HCT116 (cell line): ENCODE results near the gene CPEB2. TPM values are rescaled to one million over a fixed set of nuclear protein-coding genes. Genes with fewer than 3 reads are reported as not detected.

Source experiments
- ATAC-seq: fragments of 200-7000 bp; cut with Tn5 transposase; 2 replicates; pipeline ENCODE4 v1.9.1; 2020; ENCODE audit warnings: mild to moderate bottlenecking, moderate library complexity
- BruUV-seq: library from RNA; stranded (reverse); fragments of 400-500 nt; replicated peaks from 2 replicates; lab custom pipeline; 2021; lab: Mats Ljungman, UMichigan
- CTCF ChIA-PET: fragments of 300-600 bp; sonication (Branson Sonifier 250); formaldehyde crosslinking; loops from one replicate; lab custom pipeline; 2021; ENCODE audit warnings: antibody characterized with exemption; lab: Charles Lee
- POLR2A ChIA-PET: fragments of 300-600, 350-600 bp; sonication (Branson Sonifier 250); formaldehyde crosslinking; loops from one replicate; lab custom pipeline; 2021; ENCODE audit warnings: antibody characterized with exemption; lab: Charles Lee
- RAD21 ChIA-PET, 2 experiments: fragments of 300-600 bp; sonication (Branson Sonifier 250); formaldehyde crosslinking; loops; one replicate each; lab custom pipeline; 2023; ENCODE audit warnings: low total read pairs in 2 of 2; ENCODE audit not compliant: uncharacterized antibody in 2 of 2, unreplicated experiment in 2 of 2, low non-redundant PET in 1 of 2; lab: Charles Lee
- DNase-seq: peaks from one replicate; pipeline ENCODE4 v3.0.0-alpha.2; 2010; ENCODE audit warnings: low read depth, low spot score
- H2AFZ ChIP-seq: fragments of 200-600 bp; shearing (Covaris generic), sonication (generic); 2 replicates; pipeline ENCODE4 v1.6.1; 2017; ENCODE audit warnings: low read depth, mixed run types, mixed read lengths, antibody characterized with exemption, low read length; ENCODE audit not compliant: poor library complexity, severe bottlenecking
- H3K27ac ChIP-seq: 2 replicates; pipeline ENCODE4 v1.5.1; 2012; ENCODE audit warnings: low read depth, low read length
- H3K27me3 ChIP-seq: fragments of 200-600 bp; sonication (generic); 2 replicates; pipeline ENCODE4 v1.6.1; 2016; ENCODE audit warnings: mixed run types, low read length, mixed read lengths; ENCODE audit not compliant: insufficient read depth
- H3K36me3 ChIP-seq, 2 experiments: fragments of 200-500 bp in 1 of 2; fragments of 200-600 bp in 1 of 2; sonication (Bioruptor generic) in 1 of 2; sonication (generic) in 1 of 2; 2 replicates each; pipeline versions ENCODE4 v1.5.1 to v1.6.1; 2014 to 2016; ENCODE audit warnings: low read length in 2 of 2, inconsistent platforms in 1 of 2, mixed read lengths in 1 of 2, mixed run types in 1 of 2; ENCODE audit not compliant: insufficient read depth in 2 of 2, control insufficient read depth in 1 of 2
- H3K4me1 ChIP-seq, 2 experiments: fragments of 200-600 bp in 1 of 2; sonication (generic) in 1 of 2; 2 replicates each; pipeline versions ENCODE4 v1.5.1 to v1.6.1; 2012 to 2017; ENCODE audit warnings: low read length in 2 of 2, inconsistent platforms in 1 of 2, mild to moderate bottlenecking in 1 of 2, mixed read lengths in 1 of 2, mixed run types in 1 of 2, moderate library complexity in 1 of 2; ENCODE audit not compliant: insufficient read depth in 2 of 2, control insufficient read depth in 1 of 2
- H3K4me2 ChIP-seq: fragments of 200-600 bp; sonication (generic); 2 replicates; pipeline ENCODE4 v1.6.1; 2017; ENCODE audit warnings: mixed run types, low read length, mixed read lengths
- H3K4me3 ChIP-seq, 2 experiments: fragments of 200-600 bp in 1 of 2; sonication (generic) in 1 of 2; replicated peaks in 1 of 2; 2 replicates each; pipeline ENCODE4 v1.5.1; 2011 to 2016; ENCODE audit warnings: low read length in 2 of 2, control low read depth in 1 of 2, low read depth in 1 of 2, mild to moderate bottlenecking in 1 of 2, mixed read lengths in 1 of 2, mixed run types in 1 of 2
- H3K79me2 ChIP-seq: fragments of 200-600 bp; sonication (generic); 2 replicates; pipeline ENCODE4 v1.6.1; 2017; ENCODE audit warnings: mild to moderate bottlenecking, mixed run types, low read length, moderate library complexity, mixed read lengths; ENCODE audit not compliant: insufficient read depth
- H3K9ac ChIP-seq: fragments of 200-600 bp; sonication (generic); 2 replicates; pipeline ENCODE4 v1.6.1; 2016; ENCODE audit warnings: low read length, mixed read lengths
- H3K9me2 ChIP-seq: fragments of 200-600 bp; sonication (generic), shearing (Covaris generic); 2 replicates; pipeline ENCODE4 v1.6.1; 2017; ENCODE audit warnings: mixed run types, mild to moderate bottlenecking, moderate library complexity; ENCODE audit not compliant: insufficient read depth
- H3K9me3 ChIP-seq, 2 experiments: fragments of 200-500 bp in 1 of 2; fragments of 200-600 bp in 1 of 2; sonication (Bioruptor generic) in 1 of 2; sonication (generic) in 1 of 2; 2 replicates each; pipeline ENCODE4 v1.6.1; 2014 to 2017; ENCODE audit warnings: low read length in 2 of 2, mixed read lengths in 2 of 2, inconsistent platforms in 1 of 2, low read depth in 1 of 2, mild to moderate bottlenecking in 1 of 2, mixed run types in 1 of 2, moderate library complexity in 1 of 2; ENCODE audit not compliant: control insufficient read depth in 1 of 2, insufficient read depth in 1 of 2
- H4K20me1 ChIP-seq: fragments of 200-600 bp; sonication (generic), shearing (Covaris generic); 2 replicates; pipeline ENCODE4 v1.6.1; 2017; ENCODE audit warnings: mixed run types, mild to moderate bottlenecking, moderate library complexity; ENCODE audit not compliant: insufficient read depth
- EGR1 ChIP-seq: IDR thresholded peaks from 2 replicates; pipeline ENCODE4 v1.6.1; 2012; ENCODE audit warnings: low read depth
- EZH2 ChIP-seq: fragments of 200-600 bp; sonication (generic); IDR thresholded peaks from 2 replicates; pipeline ENCODE4 v1.6.1; 2017; ENCODE audit warnings: antibody characterized with exemption, mixed run types
- JUND ChIP-seq: IDR thresholded peaks from 2 replicates; pipeline ENCODE4 v1.6.1; 2012
- POLR2AphosphoS5 ChIP-seq: IDR thresholded peaks from 2 replicates; pipeline ENCODE4 v1.6.1; 2011; ENCODE audit warnings: mild to moderate bottlenecking, low read depth, low read length, moderate library complexity
- SRF ChIP-seq: IDR thresholded peaks from 2 replicates; pipeline ENCODE4 v1.6.1; 2012; ENCODE audit warnings: low read depth
- TCF7L2 ChIP-seq: IDR thresholded peaks from 2 replicates; pipeline ENCODE4 v1.7.0; 2011; ENCODE audit warnings: borderline replicate concordance, inconsistent platforms; ENCODE audit not compliant: insufficient read depth, insufficient read length; ENCODE audit errors: extremely low read depth
- YY1 ChIP-seq: IDR thresholded peaks from 2 replicates; pipeline ENCODE4 v1.6.1; 2011; ENCODE audit warnings: low read length, low read depth, moderate library complexity, mild to moderate bottlenecking; ENCODE audit not compliant: insufficient replicate concordance; ENCODE audit errors: extremely low read depth
- ZNF274 ChIP-seq: fragments of 200-500 bp; sonication (Bioruptor generic); IDR thresholded peaks from 2 replicates; pipeline ENCODE4 v1.6.1; 2014; ENCODE audit warnings: mild to moderate bottlenecking, low read depth, low read length, inconsistent platforms
- intact Hi-C: fragments of 100-400 bp; cut with micrococcal nuclease; formaldehyde crosslinking; loops from 2 replicates; pipeline ENCODE4 v1.10.0; 2022
- total RNA-seq: library from RNA; stranded (reverse); gene quantifications from one replicate; pipeline ENCODE4 v1.2.1, GENCODE V29; 2021; ENCODE audit not compliant: unreplicated experiment
- TF ChIP-seq, protein P1 (sequence below): IDR thresholded peaks from 2 replicates; pipeline ENCODE4 v1.6.1; 2012; ENCODE audit warnings: low read depth
- TF ChIP-seq, protein P2 (sequence below): IDR thresholded peaks from 2 replicates; pipeline ENCODE4 v1.6.1; 2011; ENCODE audit warnings: mild to moderate bottlenecking, low read length, moderate library complexity; ENCODE audit not compliant: insufficient replicate concordance; ENCODE audit errors: extremely low read depth
- TF ChIP-seq, protein P3 (sequence below), 3 experiments: fragments of 200-600 bp in 1 of 3; sonication (generic) in 1 of 3; IDR thresholded peaks in 2 of 3; conservative IDR thresholded peaks in 1 of 3; 2 replicates each; pipeline ENCODE4 v1.5.1; 2012 to 2017; ENCODE audit warnings: low read depth in 2 of 3, low read length in 2 of 3, antibody characterized with exemption in 1 of 3, borderline replicate concordance in 1 of 3, control low read depth in 1 of 3, mild to moderate bottlenecking in 1 of 3, mixed read lengths in 1 of 3, mixed run types in 1 of 3, moderate library complexity in 1 of 3; ENCODE audit not compliant: insufficient read depth in 1 of 3
- TF ChIP-seq, protein P4 (sequence below): IDR thresholded peaks from 2 replicates; pipeline ENCODE4 v1.6.1; 2012
- TF ChIP-seq, protein P5 (sequence below): IDR thresholded peaks from 2 replicates; pipeline ENCODE4 v1.6.1; 2012

The CPEB2 gene
- total RNA-seq, 1 experiment from 2014 or later: 1.3 TPM

DNA sequence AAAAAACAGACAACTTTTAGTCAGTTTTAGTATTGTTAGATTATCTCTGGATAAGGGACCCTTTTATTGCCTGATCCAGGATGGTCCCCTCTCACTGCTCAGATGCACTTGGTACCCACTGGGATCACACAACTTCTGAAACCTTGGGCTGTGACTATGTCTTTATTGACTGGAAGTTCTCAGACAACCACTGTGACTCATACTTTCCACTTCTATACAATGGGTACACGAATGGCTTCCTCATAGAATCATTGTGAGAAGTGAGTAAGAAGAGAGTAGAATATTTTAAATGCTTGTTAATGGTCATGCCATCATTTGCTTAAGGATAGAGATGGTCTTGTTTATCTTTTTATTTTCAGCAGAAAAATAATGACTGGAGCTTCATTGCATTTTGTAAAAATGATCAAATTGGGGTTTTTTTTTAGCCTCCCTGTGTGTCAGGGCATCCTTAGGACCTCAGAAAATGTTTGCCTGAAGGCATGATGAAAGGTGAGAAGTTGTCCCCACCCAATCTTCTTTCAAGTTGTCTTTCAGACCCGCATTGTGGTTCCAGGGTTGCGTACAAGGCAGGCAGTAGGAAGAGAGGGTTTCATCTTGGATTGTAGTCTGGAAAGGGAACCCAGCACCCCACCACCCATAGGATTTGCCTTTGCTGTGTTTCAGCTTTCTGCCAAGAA, 115.1 kb downstream of the CPEB2 start (continued):
- TF ChIP-seq ZNF274: no peak
- TF ChIP-seq, protein P1, sequence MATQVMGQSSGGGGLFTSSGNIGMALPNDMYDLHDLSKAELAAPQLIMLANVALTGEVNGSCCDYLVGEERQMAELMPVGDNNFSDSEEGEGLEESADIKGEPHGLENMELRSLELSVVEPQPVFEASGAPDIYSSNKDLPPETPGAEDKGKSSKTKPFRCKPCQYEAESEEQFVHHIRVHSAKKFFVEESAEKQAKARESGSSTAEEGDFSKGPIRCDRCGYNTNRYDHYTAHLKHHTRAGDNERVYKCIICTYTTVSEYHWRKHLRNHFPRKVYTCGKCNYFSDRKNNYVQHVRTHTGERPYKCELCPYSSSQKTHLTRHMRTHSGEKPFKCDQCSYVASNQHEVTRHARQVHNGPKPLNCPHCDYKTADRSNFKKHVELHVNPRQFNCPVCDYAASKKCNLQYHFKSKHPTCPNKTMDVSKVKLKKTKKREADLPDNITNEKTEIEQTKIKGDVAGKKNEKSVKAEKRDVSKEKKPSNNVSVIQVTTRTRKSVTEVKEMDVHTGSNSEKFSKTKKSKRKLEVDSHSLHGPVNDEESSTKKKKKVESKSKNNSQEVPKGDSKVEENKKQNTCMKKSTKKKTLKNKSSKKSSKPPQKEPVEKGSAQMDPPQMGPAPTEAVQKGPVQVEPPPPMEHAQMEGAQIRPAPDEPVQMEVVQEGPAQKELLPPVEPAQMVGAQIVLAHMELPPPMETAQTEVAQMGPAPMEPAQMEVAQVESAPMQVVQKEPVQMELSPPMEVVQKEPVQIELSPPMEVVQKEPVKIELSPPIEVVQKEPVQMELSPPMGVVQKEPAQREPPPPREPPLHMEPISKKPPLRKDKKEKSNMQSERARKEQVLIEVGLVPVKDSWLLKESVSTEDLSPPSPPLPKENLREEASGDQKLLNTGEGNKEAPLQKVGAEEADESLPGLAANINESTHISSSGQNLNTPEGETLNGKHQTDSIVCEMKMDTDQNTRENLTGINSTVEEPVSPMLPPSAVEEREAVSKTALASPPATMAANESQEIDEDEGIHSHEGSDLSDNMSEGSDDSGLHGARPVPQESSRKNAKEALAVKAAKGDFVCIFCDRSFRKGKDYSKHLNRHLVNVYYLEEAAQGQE: no peak

DNA sequence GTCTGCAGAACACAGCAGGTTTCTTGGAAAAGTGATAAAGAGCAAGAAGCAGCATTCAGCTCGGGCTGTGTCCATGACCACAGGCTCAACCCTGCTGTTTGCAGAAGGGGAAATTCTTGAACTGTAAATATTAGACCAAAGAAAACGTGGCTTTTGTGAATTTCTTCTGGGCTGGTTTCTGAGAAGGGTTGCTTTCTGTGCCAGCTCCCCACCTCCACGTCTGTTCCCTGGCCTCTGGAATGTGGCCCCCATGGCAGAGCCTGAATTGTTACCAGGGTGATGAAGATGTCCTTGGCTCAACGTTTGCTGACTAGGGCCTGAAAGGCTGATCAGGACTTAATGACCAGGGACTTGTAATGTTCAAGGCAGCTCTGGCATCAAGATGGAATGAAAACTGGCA, 116.0 kb downstream of the CPEB2 start:
- H3K27me3 ChIP-seq: no peaks in the 10 kb centered on the region; the same call in 1 of the 2 replicates
- no peaks in the 10 kb centered on the region for H3K79me2 ChIP-seq
- no peaks in the 10 kb centered on the region for H4K20me1 ChIP-seq
- DNase-seq (no peak), ATAC-seq (no peak)
- no peaks in the 10 kb centered on the region for H3K36me3 ChIP-seq
- no TSS peak for BruUV-seq
- no peak overlapping the region for H3K4me3 ChIP-seq
- no peaks in the 10 kb centered on the region for H3K4me1 ChIP-seq
- intact Hi-C loops: no loop called here
- ChIA-PET POLR2A (no interaction called here), RAD21 (no interaction called here), CTCF (no interaction called here)
- no peak overlapping the region for H2AFZ ChIP-seq
- H3K9me2 ChIP-seq: no peaks in the 10 kb centered on the region
- no peak overlapping the region for H3K4me2 ChIP-seq
- H3K27ac ChIP-seq: no peak overlapping the region
- H3K9me3 ChIP-seq: no peaks in the 10 kb centered on the region
- H3K9ac ChIP-seq: no peak overlapping the region
- TF ChIP-seq TCF7L2 (no peak), ZNF274 (no peak), YY1 (no peak), JUND (no peak), EZH2 (no peak), EGR1 (no peak), SRF (no peak), POLR2AphosphoS5 (no peak)
- TF ChIP-seq, protein P2, sequence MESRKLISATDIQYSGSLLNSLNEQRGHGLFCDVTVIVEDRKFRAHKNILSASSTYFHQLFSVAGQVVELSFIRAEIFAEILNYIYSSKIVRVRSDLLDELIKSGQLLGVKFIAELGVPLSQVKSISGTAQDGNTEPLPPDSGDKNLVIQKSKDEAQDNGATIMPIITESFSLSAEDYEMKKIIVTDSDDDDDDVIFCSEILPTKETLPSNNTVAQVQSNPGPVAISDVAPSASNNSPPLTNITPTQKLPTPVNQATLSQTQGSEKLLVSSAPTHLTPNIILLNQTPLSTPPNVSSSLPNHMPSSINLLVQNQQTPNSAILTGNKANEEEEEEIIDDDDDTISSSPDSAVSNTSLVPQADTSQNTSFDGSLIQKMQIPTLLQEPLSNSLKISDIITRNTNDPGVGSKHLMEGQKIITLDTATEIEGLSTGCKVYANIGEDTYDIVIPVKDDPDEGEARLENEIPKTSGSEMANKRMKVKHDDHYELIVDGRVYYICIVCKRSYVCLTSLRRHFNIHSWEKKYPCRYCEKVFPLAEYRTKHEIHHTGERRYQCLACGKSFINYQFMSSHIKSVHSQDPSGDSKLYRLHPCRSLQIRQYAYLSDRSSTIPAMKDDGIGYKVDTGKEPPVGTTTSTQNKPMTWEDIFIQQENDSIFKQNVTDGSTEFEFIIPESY: no peak
- TF ChIP-seq, protein P3, sequence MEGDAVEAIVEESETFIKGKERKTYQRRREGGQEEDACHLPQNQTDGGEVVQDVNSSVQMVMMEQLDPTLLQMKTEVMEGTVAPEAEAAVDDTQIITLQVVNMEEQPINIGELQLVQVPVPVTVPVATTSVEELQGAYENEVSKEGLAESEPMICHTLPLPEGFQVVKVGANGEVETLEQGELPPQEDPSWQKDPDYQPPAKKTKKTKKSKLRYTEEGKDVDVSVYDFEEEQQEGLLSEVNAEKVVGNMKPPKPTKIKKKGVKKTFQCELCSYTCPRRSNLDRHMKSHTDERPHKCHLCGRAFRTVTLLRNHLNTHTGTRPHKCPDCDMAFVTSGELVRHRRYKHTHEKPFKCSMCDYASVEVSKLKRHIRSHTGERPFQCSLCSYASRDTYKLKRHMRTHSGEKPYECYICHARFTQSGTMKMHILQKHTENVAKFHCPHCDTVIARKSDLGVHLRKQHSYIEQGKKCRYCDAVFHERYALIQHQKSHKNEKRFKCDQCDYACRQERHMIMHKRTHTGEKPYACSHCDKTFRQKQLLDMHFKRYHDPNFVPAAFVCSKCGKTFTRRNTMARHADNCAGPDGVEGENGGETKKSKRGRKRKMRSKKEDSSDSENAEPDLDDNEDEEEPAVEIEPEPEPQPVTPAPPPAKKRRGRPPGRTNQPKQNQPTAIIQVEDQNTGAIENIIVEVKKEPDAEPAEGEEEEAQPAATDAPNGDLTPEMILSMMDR (IDR thresholded peaks at IDR 0.05 in 2 of 3, conservative IDR thresholded peaks at IDR 0.05 in 1 of 3; ENCODE audit: borderline replicate concordance in 1 of 3, insufficient read depth in 1 of 3, low read depth in 2 of 3, low read length in 2 of 3): no peak
- TF ChIP-seq, protein P4, sequence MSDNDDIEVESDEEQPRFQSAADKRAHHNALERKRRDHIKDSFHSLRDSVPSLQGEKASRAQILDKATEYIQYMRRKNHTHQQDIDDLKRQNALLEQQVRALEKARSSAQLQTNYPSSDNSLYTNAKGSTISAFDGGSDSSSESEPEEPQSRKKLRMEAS: no peak
- TF ChIP-seq, protein P5, sequence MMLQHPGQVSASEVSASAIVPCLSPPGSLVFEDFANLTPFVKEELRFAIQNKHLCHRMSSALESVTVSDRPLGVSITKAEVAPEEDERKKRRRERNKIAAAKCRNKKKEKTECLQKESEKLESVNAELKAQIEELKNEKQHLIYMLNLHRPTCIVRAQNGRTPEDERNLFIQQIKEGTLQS: no peak
